ENCODE measurements around the gene GMDS.

- no peak for TF ChIP-seq CTCF (IDR thresholded peaks at IDR 0.05)
- TF ChIP-seq POLR2A (IDR thresholded peaks at IDR 0.05): no peak
Observed at GRCh38 chr6:1997702-1998101, 247.7 kb downstream of the GMDS start.
